Ishikawa (cell line): ENCODE results near the gene TJAP1.

ENCODE experiments used
- CEBPB ChIP-seq: IDR thresholded peaks from 2 replicates; pipeline ENCODE4 v1.6.1; 2012
- CREB1 ChIP-seq: IDR thresholded peaks from 2 replicates; pipeline ENCODE4 v1.6.1; 2012; ENCODE audit warnings: low read depth
- EGR1 ChIP-seq: IDR thresholded peaks from 2 replicates; pipeline ENCODE4 v1.6.1; 2012
- EP300 ChIP-seq: IDR thresholded peaks from 2 replicates; pipeline ENCODE4 v1.6.1; 2012; ENCODE audit warnings: borderline replicate concordance
- FOXM1 ChIP-seq: IDR thresholded peaks from 2 replicates; pipeline ENCODE4 v1.6.1; 2012; ENCODE audit warnings: low read depth, borderline replicate concordance
- NFIC ChIP-seq: IDR thresholded peaks from 2 replicates; pipeline ENCODE4 v1.6.1; 2012
- RAD21 ChIP-seq: IDR thresholded peaks from 2 replicates; pipeline ENCODE4 v1.6.1; 2012; ENCODE audit warnings: low read depth
- TAF1 ChIP-seq: IDR thresholded peaks from 2 replicates; pipeline ENCODE4 v1.6.1; 2012; ENCODE audit warnings: low read depth, mild to moderate bottlenecking
- TCF12 ChIP-seq: IDR thresholded peaks from 2 replicates; pipeline ENCODE4 v1.6.1; 2012; ENCODE audit warnings: low read depth
- TEAD4 ChIP-seq: IDR thresholded peaks from 2 replicates; pipeline ENCODE4 v1.6.1; 2012
- YY1 ChIP-seq: IDR thresholded peaks from 2 replicates; pipeline ENCODE4 v1.6.1; 2012; ENCODE audit warnings: low read depth
- ZBTB7A ChIP-seq: IDR thresholded peaks from 2 replicates; pipeline ENCODE4 v1.6.1; 2012; ENCODE audit warnings: low read depth
- TF ChIP-seq, protein P1 (sequence below): IDR thresholded peaks from 2 replicates; pipeline ENCODE4 v1.6.1; 2012
- TF ChIP-seq, protein P2 (sequence below): IDR thresholded peaks from 2 replicates; pipeline ENCODE4 v1.6.1; 2012
- TF ChIP-seq, protein P3 (sequence below): IDR thresholded peaks from 2 replicates; pipeline ENCODE4 v1.6.1; 2012; ENCODE audit warnings: low read depth, mild to moderate bottlenecking

Gene TJAP1

DNA sequence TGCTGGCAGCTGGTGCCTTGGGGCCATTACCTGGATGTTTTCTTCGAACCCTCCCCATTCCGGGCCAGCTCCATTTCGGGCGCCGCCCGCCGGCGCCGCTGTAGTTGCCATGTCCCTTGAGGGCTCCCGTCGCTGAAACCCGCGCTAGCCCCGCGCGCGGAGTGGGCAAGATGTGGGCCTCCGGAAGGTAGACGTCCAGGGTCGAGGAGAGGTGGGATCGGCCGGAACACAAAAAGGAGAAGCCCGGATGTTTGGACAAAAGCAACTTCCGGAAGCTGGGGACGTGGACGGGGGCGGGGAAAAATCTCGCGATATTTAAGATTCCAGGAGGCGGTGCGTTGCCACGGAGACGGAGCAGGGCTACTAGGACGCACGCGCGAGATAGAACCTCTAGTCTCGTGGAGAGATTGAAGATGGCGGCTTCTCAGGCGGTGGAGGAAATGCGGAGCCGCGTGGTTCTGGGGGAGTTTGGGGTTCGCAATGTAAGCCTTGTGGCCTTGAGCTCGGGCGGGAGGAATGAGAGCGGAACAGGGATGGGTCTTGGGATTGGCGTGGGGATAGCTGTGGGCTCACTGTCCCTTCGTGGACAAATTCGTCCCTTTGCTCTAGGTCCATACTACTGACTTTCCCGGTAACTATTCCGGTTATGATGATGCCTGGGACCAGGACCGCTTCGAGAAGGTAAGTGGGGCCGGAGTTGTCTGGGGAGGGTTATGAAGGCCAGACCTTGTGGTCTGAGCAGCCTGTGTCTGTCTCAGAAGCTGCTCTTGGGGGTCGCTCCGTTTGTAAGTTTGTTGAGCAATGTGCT lies 39.5 kb downstream of the TJAP1 start, which contains the start of the genes POLR1C and YIPF3:
POLR1C (plus strand) TSS at position 393 of the 808 bp plus-strand sequence; CDS start at position 414, 21 bp downstream.
YIPF3 (minus strand) TSS at position 230 of the 808 bp plus-strand sequence; CDS start at position 111, 119 bp downstream.
- TF ChIP-seq EGR1, result peak; percentile 86
- TF ChIP-seq NFIC, result no peak
- TF ChIP-seq TCF12, result peak; percentile 61
- no peak for TF ChIP-seq ZBTB7A
- peak; percentile 91 for TF ChIP-seq YY1
- TF ChIP-seq TAF1, result peak; percentile 89
- TF ChIP-seq, protein P1, sequence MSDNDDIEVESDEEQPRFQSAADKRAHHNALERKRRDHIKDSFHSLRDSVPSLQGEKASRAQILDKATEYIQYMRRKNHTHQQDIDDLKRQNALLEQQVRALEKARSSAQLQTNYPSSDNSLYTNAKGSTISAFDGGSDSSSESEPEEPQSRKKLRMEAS, result peak; percentile 95
- TF ChIP-seq CEBPB, result peak; percentile 19; the same call in 1 of the 2 replicates
- TF ChIP-seq, protein P2, sequence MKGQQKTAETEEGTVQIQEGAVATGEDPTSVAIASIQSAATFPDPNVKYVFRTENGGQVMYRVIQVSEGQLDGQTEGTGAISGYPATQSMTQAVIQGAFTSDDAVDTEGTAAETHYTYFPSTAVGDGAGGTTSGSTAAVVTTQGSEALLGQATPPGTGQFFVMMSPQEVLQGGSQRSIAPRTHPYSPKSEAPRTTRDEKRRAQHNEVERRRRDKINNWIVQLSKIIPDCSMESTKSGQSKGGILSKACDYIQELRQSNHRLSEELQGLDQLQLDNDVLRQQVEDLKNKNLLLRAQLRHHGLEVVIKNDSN, result peak; percentile 49
- peak; percentile 58; the same call in 1 of the 2 replicates for TF ChIP-seq FOXM1
- peak; percentile 50; the same call in 1 of the 2 replicates for TF ChIP-seq CREB1
- TF ChIP-seq, protein P3, sequence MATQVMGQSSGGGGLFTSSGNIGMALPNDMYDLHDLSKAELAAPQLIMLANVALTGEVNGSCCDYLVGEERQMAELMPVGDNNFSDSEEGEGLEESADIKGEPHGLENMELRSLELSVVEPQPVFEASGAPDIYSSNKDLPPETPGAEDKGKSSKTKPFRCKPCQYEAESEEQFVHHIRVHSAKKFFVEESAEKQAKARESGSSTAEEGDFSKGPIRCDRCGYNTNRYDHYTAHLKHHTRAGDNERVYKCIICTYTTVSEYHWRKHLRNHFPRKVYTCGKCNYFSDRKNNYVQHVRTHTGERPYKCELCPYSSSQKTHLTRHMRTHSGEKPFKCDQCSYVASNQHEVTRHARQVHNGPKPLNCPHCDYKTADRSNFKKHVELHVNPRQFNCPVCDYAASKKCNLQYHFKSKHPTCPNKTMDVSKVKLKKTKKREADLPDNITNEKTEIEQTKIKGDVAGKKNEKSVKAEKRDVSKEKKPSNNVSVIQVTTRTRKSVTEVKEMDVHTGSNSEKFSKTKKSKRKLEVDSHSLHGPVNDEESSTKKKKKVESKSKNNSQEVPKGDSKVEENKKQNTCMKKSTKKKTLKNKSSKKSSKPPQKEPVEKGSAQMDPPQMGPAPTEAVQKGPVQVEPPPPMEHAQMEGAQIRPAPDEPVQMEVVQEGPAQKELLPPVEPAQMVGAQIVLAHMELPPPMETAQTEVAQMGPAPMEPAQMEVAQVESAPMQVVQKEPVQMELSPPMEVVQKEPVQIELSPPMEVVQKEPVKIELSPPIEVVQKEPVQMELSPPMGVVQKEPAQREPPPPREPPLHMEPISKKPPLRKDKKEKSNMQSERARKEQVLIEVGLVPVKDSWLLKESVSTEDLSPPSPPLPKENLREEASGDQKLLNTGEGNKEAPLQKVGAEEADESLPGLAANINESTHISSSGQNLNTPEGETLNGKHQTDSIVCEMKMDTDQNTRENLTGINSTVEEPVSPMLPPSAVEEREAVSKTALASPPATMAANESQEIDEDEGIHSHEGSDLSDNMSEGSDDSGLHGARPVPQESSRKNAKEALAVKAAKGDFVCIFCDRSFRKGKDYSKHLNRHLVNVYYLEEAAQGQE, result peak; percentile 33; the same call in 1 of the 2 replicates
- peak; percentile 49 for TF ChIP-seq TEAD4
- TF ChIP-seq EP300, result no peak; the same call in 1 of the 2 replicates
- no peak for TF ChIP-seq RAD21

DNA sequence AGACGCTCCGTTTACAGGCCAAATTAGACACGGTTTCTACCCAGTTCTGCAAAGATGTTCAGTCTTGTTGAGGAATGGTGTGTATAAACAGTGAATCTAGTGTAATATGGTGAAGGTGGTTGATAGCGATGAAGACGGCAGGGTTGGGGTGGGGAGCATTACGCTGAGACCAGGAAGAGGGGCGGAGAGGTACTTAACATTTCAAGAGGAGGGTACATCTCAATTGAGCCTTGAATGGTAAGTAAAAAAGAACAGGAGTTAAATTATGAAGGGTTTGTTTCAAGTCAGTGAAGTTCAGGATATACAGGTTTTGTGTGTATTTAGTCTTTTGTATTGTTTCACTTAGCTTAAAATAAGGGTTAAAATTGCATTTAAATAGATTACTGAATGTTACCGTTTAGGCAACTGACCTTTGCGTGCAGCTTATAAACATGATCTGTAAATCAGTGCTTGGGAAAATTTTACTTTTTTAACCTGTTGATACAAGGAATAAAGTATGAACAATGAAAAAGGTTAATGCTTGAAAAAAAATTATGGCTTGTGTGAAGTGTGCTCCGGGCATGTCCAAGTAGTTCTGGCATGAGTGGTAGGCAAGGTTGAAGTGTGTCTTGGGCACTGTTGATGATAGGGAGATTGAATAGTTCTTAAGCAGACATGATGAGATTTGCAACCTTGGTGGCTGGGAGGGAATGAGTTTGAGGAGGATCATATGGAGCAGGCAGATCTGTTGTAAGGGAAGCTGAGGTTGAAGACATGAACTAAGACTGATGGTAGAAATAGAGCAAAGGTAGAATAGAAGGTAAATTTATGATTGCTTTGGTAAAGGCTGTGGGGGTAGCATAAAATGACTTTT lies 40.4 kb downstream of the TJAP1 start:
- TF ChIP-seq YY1 (no peak), TEAD4 (no peak), CEBPB (no peak), ZBTB7A (no peak), EGR1 (no peak), RAD21 (no peak), NFIC (no peak), CREB1 (no peak), TAF1 (no peak)
- TF ChIP-seq, protein P1, result no peak
- TF ChIP-seq, protein P2, result no peak

DNA sequence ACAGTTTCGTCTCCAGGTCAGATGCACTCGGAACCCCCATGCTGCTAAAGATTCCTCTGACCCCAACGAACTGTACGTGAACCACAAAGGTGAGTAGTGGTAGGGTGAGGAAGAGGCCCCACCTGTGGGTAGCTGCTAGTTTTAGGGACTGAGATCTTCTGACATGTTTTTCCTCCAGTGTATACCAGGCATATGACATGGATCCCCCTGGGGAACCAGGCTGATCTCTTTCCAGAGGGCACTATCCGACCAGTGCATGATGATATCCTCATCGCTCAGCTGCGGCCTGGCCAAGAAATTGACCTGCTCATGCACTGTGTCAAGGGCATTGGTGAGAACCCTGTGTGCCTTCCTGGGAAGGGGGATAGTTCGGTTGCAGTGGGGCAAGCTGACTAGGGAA lies 42.7 kb downstream of the TJAP1 start:
- TF ChIP-seq, protein P1, result no peak
- TF ChIP-seq TAF1 (no peak), TCF12 (no peak), CREB1 (no peak), ZBTB7A (no peak), EP300 (no peak), NFIC (no peak), TEAD4 (no peak), FOXM1 (no peak), EGR1 (no peak), CEBPB (no peak), YY1 (no peak), RAD21 (no peak)
- TF ChIP-seq, protein P3, result no peak
- TF ChIP-seq, protein P2, result no peak

DNA sequence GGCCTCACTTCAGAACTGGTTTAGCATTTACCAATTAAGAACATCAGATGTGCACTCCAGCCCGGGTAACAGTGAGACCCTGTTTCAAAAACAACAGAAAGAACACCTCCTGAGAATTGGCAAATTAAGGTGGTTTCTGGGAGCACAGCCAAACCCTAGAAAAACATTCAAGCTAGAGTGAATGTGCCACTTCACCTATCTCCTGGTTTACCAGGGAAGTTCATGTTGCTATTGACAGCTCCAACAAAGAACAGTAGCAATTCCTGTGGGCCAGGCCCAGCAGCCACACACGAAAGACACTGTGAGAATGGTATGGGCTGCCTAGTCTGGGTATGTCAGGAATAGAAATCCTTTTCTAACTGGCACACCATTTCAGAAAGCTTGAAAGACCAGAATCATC lies 44.5 kb downstream of the TJAP1 start:
- TF ChIP-seq EP300 (no peak), FOXM1 (no peak), EGR1 (no peak), RAD21 (no peak), NFIC (no peak), CEBPB (no peak), CREB1 (no peak)
- TF ChIP-seq, protein P2, result no peak
- TF ChIP-seq, protein P3, result no peak
